ENCODE data around the gene STRIP2. TPM values are rescaled to one million over a fixed set of nuclear protein-coding genes. Genes with fewer than 3 reads are reported as not detected.

STRIP2 gene
- total and polyA plus RNA-seq, 9 of the 15 experiments (the other 6 are each of a cell fraction or from before 2014, with no cell fraction given), result 10.1 to 81.8 (median 42.3) TPM

DNA sequence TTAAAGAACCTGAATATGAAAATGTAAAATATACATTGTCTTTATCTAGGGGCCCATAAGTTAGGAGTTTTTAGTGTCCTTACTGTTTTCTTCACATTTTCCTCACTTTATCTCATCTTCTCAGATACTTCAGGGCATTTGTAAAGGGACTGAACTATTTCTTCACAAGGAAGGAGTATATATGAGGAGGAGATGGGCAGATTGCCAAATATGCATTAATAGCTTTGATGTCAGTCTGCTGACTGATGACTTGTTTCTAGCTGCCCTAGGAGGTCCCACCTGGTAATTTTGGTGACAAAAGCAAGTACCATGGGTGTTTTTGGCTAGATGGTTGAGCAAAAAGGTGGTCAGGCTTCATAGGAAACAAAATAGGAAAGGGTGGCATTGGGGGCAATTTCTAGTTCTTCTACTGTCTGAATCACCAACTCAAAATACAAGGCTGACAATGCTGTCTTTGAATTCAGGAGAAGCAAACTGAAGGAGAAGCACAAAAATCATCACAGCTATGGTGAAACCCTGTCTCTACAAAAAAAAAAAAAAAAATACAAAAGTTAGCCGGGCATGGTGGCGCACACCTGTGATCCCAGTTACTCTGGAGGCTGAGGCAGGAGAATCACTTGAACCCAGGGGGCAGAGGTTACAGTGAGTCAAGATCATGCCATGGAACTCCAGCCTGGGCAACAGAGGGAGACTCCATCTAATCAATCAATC lies 10.4 kb upstream of the STRIP2 start (continued):
- no peak for TF ChIP-seq ZBTB9 (CRISPR knock-in tag; IDR thresholded peaks at IDR 0.05)
- TF ChIP-seq ZBTB17 (CRISPR knock-in tag; IDR thresholded peaks at IDR 0.05), result no peak
- TF ChIP-seq ZNF586 (CRISPR knock-in tag; conservative IDR thresholded peaks at IDR 0.05), result no peak
- TF ChIP-seq BHLHE40 (IDR thresholded peaks at IDR 0.05; ENCODE audit: low read length), result peak; percentile 57
- TF ChIP-seq, protein P1, sequence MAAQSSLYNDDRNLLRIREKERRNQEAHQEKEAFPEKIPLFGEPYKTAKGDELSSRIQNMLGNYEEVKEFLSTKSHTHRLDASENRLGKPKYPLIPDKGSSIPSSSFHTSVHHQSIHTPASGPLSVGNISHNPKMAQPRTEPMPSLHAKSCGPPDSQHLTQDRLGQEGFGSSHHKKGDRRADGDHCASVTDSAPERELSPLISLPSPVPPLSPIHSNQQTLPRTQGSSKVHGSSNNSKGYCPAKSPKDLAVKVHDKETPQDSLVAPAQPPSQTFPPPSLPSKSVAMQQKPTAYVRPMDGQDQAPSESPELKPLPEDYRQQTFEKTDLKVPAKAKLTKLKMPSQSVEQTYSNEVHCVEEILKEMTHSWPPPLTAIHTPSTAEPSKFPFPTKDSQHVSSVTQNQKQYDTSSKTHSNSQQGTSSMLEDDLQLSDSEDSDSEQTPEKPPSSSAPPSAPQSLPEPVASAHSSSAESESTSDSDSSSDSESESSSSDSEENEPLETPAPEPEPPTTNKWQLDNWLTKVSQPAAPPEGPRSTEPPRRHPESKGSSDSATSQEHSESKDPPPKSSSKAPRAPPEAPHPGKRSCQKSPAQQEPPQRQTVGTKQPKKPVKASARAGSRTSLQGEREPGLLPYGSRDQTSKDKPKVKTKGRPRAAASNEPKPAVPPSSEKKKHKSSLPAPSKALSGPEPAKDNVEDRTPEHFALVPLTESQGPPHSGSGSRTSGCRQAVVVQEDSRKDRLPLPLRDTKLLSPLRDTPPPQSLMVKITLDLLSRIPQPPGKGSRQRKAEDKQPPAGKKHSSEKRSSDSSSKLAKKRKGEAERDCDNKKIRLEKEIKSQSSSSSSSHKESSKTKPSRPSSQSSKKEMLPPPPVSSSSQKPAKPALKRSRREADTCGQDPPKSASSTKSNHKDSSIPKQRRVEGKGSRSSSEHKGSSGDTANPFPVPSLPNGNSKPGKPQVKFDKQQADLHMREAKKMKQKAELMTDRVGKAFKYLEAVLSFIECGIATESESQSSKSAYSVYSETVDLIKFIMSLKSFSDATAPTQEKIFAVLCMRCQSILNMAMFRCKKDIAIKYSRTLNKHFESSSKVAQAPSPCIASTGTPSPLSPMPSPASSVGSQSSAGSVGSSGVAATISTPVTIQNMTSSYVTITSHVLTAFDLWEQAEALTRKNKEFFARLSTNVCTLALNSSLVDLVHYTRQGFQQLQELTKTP (IDR thresholded peaks at IDR 0.05; ENCODE audit: low read depth in 1 of 2, partially characterized antibody in 2 of 2), result no peak
- no peak for TF ChIP-seq POLR2G (IDR thresholded peaks at IDR 0.05; ENCODE audit: low read depth, low read length)
- peak; percentile 75; the same call in 1 of the 2 replicates for TF ChIP-seq ARID3A (IDR thresholded peaks at IDR 0.05; ENCODE audit: borderline replicate concordance, low read depth, low read length)
- TF ChIP-seq, protein P2, sequence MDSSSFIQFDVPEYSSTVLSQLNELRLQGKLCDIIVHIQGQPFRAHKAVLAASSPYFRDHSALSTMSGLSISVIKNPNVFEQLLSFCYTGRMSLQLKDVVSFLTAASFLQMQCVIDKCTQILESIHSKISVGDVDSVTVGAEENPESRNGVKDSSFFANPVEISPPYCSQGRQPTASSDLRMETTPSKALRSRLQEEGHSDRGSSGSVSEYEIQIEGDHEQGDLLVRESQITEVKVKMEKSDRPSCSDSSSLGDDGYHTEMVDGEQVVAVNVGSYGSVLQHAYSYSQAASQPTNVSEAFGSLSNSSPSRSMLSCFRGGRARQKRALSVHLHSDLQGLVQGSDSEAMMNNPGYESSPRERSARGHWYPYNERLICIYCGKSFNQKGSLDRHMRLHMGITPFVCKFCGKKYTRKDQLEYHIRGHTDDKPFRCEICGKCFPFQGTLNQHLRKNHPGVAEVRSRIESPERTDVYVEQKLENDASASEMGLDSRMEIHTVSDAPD (CRISPR knock-in tag; IDR thresholded peaks at IDR 0.05), result no peak
- peak; percentile 62; the same call in 1 of the 2 replicates for TF ChIP-seq TRIM25 (IDR thresholded peaks at IDR 0.05; ENCODE audit: borderline replicate concordance)
- TF ChIP-seq GTF2E2 (tag; IDR thresholded peaks at IDR 0.05), result no peak
- no peak for TF ChIP-seq FOXJ3 (CRISPR knock-in tag; IDR thresholded peaks at IDR 0.05)
- peak; percentile 49; the same call in 1 of the 2 replicates for TF ChIP-seq NFIX (CRISPR knock-in tag; IDR thresholded peaks at IDR 0.05; ENCODE audit: low read depth)
- no peak for TF ChIP-seq CEBPG (CRISPR knock-in tag; IDR thresholded peaks at IDR 0.05)
- peak; percentile 59 to 77; a peak in 3 of 4 replicates for TF ChIP-seq CEBPG (tag; conservative IDR thresholded peaks at IDR 0.05 in 1 of 2, IDR thresholded peaks at IDR 0.05 in 1 of 2)

All from K562 (cell line).